Measurements from ENCODE around the gene ADGRB3.
"Not testable (repeated sequence)": the region's sequence is repeated elsewhere in the genome, so short reads cannot be mapped to it uniquely, and the experiment has no call there.

Gene ADGRB3

DNA sequence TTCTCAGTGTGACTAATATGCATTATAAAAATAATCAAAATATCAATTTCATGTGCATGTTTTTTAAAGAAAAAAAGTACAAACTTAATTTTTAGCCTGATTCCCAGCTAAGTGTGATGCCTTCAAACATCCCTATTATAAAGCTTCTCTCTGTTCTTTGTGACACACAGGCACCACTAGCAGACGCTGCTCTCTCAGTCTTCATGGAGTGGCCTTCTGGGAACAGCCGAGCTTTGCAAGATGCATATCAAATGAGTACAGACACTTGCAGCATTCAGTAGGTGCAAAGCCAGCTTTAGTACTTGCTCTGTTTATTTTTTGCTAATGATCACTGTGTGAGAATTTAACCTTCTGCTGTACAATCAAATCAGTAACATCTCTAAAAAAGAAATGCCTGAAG is 340.0 kb downstream of the ADGRB3 start:
- DNase-seq: no peak

DNA sequence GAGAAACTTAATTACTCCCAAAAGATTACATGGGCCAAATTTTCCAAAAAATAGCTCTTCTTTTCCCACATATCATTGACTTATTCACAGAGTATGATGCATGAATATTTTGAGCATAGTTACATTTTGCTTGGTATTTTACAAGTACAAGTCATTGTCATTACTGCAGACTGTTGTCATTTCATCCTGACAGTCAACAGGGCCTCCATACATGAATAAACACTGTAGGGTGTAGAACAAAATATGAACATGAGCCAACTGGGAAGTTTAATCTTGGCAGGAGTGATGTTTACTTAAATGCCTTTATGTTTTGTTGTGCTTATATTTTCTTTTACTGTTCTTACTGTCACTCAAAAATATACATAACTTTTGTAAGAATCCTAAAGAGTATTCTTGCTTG is 340.7 kb downstream of the ADGRB3 start:
- DNase-seq: no peak

DNA sequence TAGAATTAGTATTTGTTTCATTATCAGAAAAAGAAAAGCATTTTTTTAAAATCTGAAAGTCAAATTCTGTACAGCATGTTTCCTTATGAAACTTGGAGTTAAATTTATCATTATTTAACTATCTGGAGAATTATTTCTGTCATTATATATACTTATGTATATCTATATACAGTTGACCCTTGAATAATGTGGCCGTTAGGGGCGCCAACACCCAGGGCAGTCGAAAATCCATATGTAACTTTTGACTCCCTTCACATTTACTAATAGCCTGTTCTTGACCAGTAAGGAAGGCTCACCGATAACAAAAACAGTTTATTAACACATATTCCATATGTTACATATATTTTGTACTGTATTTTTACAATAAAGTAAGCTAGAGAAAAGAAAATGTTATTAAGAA is 341.2 kb downstream of the ADGRB3 start:
- no peak for DNase-seq

DNA sequence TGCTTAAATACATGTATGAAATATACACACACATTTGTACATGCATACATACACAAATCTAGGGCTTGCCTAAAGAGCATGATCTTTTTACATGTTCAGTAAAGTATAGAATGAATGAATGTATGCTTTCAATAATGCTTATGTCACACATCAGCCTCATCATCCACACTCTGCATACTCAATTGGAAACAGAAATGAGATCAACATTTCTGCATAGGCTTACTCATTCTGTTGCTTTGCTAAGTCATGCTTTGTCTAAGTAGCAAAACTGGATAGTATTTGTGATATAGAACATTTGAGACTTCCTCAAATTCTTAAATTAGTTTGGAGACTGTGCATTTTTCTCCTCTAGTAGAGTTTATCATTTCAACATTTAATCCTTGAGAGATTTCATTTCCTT is 343.3 kb downstream of the ADGRB3 start:
- DNase-seq: no peak

- not testable (repeated sequence) for DNase-seq
Measured at GRCh38 chr6:68981668-68982067, 346.6 kb downstream of the ADGRB3 start.

DNA sequence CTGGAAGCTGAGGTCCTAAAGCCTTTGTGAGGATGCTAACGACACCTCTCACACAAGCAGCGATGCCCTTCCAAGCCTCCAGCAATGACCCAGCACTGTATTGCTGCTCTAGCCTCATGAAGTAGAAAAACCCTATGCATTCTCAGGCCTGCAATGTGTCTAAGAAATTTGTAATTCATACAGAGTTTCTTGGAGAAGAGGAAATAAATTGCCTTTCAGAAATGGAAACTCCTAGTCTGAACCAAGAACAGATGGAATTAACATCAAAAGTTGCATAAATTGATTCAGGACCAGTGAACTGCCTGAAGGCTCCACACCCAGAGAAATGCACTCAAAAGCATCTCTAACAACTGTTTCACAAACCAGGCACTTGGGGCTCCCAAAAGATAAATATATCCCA is 353.6 kb downstream of the ADGRB3 start:
- no peak for DNase-seq

- DNase-seq: no peak
Measured at GRCh38 chr6:68990317-68990716, 355.2 kb downstream of the ADGRB3 start.

- no peak for DNase-seq
Measured at GRCh38 chr6:68993911-68994310, 358.8 kb downstream of the ADGRB3 start.

DNA sequence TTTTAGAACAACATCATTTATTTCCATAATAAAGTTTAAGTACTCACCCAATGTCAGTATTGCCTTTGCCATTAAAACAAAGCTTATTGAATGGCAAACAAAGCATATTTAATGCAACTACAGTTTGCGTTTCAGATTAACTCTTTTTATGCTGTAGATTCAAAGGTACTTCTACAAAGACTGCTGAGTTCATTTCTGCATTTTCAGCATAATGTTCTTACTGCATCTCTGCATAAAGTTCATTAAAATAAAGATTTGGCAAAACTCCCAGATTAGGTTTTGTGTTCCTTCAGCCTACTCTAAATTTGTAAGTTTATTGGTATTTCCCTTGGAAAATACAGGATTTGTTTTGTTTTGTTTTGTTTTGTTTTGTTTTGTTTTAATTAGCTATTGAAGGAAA is 359.4 kb downstream of the ADGRB3 start:
- DNase-seq: no peak

GRCh38 chr6:69005199-69005598 is 370.1 kb downstream of the ADGRB3 start:
- no peak for DNase-seq

- DNase-seq: no peak
Measured at GRCh38 chr6:69007781-69008180, 372.7 kb downstream of the ADGRB3 start.

DNA sequence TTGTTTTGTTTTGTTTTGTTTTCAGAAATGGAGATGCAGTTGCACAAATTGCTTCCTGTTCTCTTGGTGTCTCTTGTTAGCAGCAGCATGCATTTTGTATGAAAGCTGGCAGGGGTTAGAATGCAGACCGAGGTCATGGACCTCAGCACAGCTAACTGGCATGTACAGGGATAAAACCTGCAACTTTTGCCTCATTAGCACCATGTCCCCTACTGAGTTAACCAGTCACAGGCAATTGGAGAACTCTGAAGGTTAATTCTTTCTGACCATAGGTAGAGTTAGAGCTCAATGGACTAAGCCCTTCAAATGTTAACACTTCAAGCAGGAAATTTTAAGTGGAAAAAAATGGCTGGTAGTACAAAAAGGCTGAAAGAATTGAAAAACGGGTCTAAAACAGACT is 377.1 kb downstream of the ADGRB3 start:
- no peak for DNase-seq

DNA sequence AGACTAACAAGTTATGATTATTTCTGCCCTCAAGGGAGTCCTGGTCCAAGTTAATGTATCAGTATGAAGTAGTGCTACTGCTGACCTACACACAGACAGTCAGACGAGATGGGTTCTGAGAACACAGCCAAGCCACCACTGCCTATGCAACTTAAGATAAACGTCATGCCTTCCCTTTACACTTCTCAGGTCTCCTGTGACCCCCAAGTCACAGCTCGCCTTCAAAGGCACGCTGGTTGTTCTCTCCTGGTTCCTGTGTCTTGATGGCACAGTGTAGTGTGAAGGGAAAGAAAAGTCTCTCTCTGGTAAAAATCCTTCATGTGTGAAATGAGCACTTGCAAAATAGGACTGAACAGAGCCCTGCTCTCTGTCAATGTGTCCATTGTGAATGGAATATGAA is 377.8 kb downstream of the ADGRB3 start:
- DNase-seq: no peak

DNA sequence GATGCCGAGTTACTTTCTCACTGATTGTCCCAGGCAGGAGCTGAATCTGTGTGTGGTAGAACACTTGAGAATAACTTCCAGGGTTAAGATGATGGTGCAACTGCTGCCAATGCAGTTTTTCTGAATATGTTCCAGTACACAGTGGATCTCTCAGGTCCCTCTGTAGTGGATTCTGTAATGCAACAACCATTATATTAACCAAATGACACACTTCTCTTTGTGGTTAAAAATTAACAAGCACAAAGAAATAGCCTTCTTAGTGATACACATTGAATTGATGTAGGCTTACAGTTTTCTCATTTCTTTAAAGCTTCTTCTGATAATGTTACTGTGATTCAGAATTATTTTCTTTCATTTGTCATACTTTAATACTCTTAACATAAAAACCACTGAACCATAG is 383.8 kb downstream of the ADGRB3 start:
- DNase-seq: no peak

GRCh38 chr6:69019832-69020231 is 384.8 kb downstream of the ADGRB3 start:
- DNase-seq: no peak

GRCh38 chr6:69022993-69023392 is 387.9 kb downstream of the ADGRB3 start:
- DNase-seq: no peak

DNA sequence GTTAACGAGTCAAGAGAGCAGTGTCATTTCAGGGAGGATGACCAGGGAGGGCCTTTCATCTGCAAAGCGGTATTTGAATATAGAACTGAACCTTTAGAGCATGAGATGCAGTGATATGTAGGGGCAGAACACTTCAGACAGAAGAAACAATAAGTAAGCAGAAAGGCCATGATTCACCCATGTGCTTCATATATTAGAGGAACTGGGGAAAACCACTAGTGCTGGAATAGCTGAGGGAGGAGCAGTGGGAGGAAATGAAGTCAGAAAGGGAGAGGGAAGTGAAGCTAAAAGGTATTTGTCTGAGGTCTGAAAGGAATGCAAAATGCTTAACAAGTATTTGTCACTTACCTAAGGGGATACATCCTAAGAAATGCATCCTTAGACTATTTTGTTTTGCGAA is 391.2 kb downstream of the ADGRB3 start:
- DNase-seq: no peak

GRCh38 chr6:69026715-69027114 is 391.6 kb downstream of the ADGRB3 start:
- DNase-seq: no peak

DNA sequence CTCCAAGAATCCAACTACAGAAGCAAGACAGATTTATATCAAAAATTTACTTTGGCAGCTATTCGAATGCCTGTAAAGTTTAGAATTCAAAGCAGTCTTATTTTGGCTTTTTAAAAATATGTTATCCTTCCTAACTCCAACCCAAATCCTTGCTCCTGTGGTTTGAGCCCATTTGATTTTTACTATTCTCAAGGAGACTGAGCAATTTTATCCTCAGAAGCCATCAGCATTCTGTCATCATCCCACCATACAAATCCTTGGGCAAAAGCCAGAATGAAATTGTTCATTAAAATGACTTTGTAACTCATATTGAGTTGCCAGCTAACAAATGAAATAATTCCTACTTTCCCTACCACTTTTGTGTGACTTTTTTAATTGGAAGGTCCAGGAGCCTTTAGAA is 392.8 kb downstream of the ADGRB3 start:
- DNase-seq: no peak

DNA sequence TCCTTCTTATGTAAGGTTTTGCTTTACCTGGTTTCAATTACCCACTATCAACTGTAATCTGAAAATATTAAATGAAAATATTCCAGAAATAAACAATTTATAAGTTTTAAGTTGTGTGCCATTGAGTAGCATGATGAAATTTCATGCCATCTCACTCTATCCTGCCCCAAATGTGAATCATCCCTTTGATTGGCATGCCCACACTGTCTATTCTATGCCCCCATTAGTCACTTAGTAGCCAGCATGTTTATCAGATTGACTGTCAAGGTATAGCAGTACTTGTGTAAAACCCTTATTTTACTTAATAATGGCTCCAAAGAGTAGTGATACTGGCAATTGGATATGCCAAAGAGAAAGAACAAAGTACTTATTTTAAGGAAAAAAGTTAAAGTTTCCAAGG is 403.8 kb downstream of the ADGRB3 start:
- DNase-seq: no peak

- no peak for DNase-seq
Measured at GRCh38 chr6:69042297-69042696, 407.2 kb downstream of the ADGRB3 start.

- no peak for DNase-seq
Measured at GRCh38 chr6:69044534-69044933, 409.5 kb downstream of the ADGRB3 start.

DNA sequence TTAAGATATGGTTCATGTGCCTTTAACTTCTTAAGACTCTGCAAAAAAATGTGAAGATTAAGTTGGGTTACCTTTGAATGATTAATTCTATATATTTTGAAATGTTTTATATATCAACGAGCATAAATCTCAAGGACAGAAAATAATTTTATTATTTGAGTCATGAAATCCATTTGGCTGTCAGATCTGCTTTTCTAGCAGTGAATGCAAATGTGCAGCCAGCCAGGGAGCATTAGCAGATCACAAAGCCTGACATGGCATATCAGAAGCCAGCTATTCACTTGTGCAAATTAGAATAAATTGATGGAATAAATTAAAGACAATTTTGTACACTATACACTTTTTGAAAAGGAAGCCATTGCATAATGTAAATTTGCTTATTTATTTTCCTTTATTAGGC is 424.3 kb downstream of the ADGRB3 start:
- no peak for DNase-seq

DNA sequence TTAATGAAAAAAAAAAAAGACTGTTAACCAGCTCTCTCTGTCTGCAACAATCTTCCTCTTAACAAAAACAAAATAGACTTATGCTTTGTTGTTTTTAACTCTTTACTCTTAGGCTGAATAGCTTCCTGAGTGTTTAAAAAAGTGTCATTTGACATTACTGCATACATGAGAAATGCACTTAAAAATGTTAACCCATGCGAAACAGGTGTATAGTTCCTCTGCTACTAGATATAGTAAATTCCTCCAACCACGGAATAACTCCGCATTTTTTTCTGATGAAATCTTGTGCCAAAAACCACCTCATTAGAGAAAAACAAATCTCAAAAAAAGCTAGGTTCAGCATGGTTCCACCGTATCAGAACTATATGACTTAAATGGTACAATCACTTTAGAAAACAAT is 426.0 kb downstream of the ADGRB3 start:
- no peak for DNase-seq

DNA sequence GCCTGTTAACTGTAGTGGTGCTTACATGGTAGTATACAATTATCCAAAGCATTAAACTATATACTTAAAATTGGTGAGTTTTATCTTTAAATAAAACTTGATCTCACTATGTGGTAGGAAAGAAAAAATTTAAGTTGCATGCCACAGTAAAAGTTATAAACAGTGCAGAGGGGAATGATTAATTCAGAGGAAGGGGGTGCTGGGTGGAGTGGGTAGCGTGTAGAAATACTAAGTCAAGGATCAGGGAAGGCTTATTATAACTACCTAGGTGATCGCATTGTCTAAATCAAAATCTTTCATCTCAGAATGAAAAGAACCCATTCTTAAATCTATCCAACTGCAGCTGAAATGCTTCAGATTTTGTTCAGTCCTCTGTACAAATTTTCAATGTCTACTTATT is 428.3 kb downstream of the ADGRB3 start:
- no peak for DNase-seq

DNA sequence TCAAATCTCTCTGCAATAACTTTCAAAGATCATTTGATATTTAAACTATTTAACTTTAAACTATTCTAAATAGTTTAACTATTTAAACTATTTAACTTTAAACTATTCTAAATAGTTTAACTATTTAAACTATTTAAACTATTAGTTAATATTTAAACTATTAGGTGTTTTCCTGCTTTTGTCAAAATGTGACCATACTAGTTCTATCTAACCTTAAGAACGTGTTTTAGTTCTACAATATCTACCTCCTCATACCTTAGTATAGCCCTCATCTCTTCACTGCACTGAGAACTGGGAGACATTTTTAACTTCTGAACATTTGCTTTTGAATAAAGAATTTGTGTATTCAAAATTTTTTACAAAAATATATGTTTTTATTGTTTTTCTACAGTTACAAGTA is 429.1 kb downstream of the ADGRB3 start:
- DNase-seq: no peak
